ENCODE measurements around the gene AUTS2. TPM values are rescaled to one million over a fixed set of nuclear protein-coding genes. Genes with fewer than 3 reads are reported as not detected.

Gene AUTS2
- polyA plus RNA-seq, 1 donor, result 80.7 TPM

GRCh38 chr7:70031245-70031644 lies 433.0 kb downstream of the AUTS2 start:
- DNase-seq (ENCODE audit: low read depth), result no peak

- DNase-seq (ENCODE audit: low read depth), result no peak
These were observed 434.4 kb downstream of the AUTS2 start for GRCh38 chr7:70032649-70033048.

- DNase-seq (ENCODE audit: low read depth), result no peak
These were observed 435.0 kb downstream of the AUTS2 start for GRCh38 chr7:70033226-70033625.

GRCh38 chr7:70034999-70035398 lies 436.7 kb downstream of the AUTS2 start:
- DNase-seq (ENCODE audit: low read depth), result no peak

- no peak for DNase-seq (ENCODE audit: low read depth)
These were observed 437.2 kb downstream of the AUTS2 start for GRCh38 chr7:70035519-70035918.

GRCh38 chr7:70035955-70036354 lies 437.7 kb downstream of the AUTS2 start:
- no peak for DNase-seq (ENCODE audit: low read depth)

- DNase-seq (ENCODE audit: low read depth), result no peak
These were observed 438.4 kb downstream of the AUTS2 start for GRCh38 chr7:70036695-70037094.

- DNase-seq (ENCODE audit: low read depth), result no peak
These were observed 439.1 kb downstream of the AUTS2 start for GRCh38 chr7:70037171-70037933.

GRCh38 chr7:70040051-70040450 lies 441.8 kb downstream of the AUTS2 start:
- no peak for DNase-seq (ENCODE audit: low read depth)

GRCh38 chr7:70040970-70041766 lies 442.9 kb downstream of the AUTS2 start:
- DNase-seq (ENCODE audit: low read depth), result no peak

GRCh38 chr7:70042533-70042932 lies 444.3 kb downstream of the AUTS2 start:
- no peak for DNase-seq (ENCODE audit: low read depth)

GRCh38 chr7:70043015-70043538 lies 444.8 kb downstream of the AUTS2 start:
- DNase-seq (ENCODE audit: low read depth), result no peak

- no peak for DNase-seq (ENCODE audit: low read depth)
These were observed 445.8 kb downstream of the AUTS2 start for GRCh38 chr7:70044064-70044463.

GRCh38 chr7:70044525-70044924 lies 446.2 kb downstream of the AUTS2 start:
- no peak for DNase-seq (ENCODE audit: low read depth)

- no peak for DNase-seq (ENCODE audit: low read depth)
These were observed 446.7 kb downstream of the AUTS2 start for GRCh38 chr7:70044981-70045380.

- DNase-seq (ENCODE audit: low read depth), result no peak
These were observed 449.1 kb downstream of the AUTS2 start for GRCh38 chr7:70047384-70047783.

- no peak for DNase-seq (ENCODE audit: low read depth)
These were observed 449.7 kb downstream of the AUTS2 start for GRCh38 chr7:70047891-70048448.

- DNase-seq (ENCODE audit: low read depth), result no peak
These were observed 453.5 kb downstream of the AUTS2 start for GRCh38 chr7:70051726-70052125.

- DNase-seq (ENCODE audit: low read depth), result no peak
These were observed 454.4 kb downstream of the AUTS2 start for GRCh38 chr7:70052691-70053090.

- DNase-seq (ENCODE audit: low read depth), result no peak
These were observed 455.1 kb downstream of the AUTS2 start for GRCh38 chr7:70053421-70053820.

GRCh38 chr7:70053989-70054388 lies 455.7 kb downstream of the AUTS2 start:
- DNase-seq (ENCODE audit: low read depth), result no peak

GRCh38 chr7:70056363-70056762 lies 458.1 kb downstream of the AUTS2 start:
- DNase-seq (ENCODE audit: low read depth), result no peak

Data from forelimb muscle (tissue), 1 donor.